ENCODE measurements around the gene C19orf81.

The C19orf81 gene

DNA sequence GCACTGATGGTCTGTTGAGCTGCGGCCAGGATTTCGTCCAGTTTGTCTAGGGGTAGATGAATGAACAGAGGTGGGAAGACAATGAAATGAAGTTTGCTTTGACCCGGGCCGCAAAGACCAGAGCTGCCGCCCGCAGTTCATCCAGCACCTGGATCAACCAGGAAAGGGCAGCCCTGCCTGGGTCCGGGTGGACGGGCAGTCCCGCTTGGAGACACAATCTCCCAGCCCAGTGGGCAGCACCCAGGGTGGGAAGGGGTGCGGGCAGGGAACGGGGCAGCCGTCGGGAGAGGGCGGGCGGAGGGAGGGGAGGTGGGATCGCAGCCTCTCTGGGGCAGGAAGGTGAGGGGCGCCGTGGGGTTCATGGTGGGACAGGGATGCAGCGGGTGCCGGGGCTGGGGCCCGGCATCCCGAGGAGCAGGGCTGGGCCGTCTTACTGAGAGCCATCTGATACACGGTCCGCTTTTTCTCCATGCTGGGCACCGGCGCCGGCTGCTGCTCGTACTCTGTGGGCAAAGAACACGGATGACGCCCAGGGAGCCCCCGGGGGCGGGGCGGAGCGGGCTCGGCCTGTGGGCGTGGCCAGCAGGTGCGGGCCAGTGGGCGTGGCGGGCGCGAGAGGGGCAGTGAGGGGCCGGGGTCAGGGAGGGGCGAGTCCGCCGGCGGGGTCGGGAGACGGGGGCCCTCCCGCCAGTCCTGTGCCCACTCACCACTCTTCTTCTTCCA is 37.2 kb downstream of the C19orf81 start:
- DNase-seq = no peak

DNA sequence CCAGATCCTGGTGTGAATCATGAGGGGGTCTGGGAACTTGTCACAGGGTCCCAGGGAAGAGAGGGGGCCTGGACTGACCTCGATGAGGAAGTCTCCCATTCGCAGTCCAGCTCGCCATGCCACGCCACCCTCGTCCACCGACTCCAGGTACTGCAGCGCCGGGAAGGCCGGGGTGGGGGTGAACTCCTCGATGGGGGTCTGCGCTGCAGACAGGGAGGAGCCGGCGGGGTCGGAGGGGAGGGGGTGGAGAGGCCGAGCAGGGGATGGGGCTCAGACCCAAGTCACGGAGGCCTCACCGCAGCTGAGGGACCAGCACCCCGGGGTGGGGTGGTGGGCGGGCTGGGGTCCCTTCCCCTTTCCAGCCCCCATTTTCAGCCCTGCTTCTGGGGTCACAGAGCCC is 39.5 kb downstream of the C19orf81 start:
- DNase-seq = no peak

DNA sequence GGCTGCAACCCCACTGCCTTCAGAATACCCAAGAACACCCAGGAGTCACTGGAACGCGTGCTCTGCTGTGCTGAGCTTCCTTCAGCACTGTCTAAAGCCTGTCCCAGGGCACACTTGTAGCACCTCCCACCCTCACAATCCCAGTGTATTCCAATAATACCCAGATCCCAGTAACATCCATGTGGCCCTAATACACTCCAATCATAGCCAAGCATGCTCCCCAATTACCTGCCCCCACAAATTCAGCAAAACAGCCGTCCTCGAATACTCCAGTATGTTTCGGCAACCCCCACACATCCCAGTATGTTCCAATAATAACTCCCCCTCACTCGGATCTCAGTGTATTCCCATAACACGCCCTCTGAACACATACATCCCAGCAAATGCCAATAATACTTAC is 41.2 kb downstream of the C19orf81 start:
- DNase-seq = no peak

DNA sequence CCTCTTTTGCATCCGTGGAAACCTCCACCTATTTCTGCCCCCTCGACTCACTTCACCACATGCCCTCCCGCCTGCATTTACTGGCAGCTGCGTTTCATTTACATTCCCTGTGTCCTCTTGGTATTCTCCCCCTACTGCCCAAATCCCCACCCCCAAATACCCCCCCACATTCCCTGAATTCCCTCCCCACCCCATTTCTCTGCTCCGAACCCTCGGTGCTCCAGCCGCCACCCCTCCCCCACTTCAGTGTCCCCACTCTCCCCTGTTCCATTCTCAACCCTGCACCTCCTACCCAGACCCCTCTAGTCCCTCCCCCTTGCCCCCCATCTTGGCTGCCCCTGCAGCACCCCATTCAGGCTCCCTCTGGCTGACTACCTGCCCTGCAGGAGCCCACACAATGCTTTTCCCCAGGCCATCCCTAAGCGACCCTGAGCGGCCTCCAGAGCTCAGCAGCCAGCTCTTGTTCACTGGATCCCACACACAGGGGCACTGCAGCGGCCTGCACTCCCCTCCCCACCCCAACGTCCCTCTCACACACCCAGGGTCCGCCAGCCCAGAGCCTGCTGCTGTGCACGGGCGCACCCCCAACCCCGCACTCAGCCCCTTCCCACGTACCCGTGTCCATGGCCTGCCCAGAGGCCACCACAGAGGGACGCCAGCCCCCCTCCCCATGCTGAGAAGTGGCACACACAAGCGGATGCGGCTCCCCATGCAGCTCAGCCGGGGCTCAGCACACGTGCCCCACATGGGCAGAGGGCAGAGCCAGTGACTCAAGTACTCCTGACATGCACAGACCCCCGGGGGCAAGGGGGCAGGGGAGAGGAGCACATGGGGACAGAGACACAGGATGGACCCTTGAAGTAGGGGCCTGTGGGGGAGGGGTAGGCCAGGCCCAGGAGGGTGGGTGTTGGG is 44.1 kb downstream of the C19orf81 start:
- no peak for DNase-seq

DNA sequence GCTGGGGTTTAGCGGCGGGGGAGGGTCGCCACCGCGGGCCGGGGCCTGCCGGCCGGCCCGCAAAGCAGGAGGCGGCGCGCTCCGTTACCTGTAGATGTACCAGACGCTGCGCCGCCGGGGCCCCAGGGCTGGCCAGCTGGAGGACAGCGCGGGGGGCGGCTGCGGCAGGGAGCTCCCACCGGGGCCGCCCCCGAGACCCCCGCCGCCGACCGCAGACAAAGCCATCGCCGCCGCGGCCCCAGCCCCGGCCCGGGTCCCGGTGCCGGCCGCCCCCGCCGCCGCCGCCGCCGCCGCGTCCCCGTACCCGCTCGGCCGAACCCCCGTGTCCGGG is 45.5 kb downstream of the C19orf81 start:
- DNase-seq = no peak

DNA sequence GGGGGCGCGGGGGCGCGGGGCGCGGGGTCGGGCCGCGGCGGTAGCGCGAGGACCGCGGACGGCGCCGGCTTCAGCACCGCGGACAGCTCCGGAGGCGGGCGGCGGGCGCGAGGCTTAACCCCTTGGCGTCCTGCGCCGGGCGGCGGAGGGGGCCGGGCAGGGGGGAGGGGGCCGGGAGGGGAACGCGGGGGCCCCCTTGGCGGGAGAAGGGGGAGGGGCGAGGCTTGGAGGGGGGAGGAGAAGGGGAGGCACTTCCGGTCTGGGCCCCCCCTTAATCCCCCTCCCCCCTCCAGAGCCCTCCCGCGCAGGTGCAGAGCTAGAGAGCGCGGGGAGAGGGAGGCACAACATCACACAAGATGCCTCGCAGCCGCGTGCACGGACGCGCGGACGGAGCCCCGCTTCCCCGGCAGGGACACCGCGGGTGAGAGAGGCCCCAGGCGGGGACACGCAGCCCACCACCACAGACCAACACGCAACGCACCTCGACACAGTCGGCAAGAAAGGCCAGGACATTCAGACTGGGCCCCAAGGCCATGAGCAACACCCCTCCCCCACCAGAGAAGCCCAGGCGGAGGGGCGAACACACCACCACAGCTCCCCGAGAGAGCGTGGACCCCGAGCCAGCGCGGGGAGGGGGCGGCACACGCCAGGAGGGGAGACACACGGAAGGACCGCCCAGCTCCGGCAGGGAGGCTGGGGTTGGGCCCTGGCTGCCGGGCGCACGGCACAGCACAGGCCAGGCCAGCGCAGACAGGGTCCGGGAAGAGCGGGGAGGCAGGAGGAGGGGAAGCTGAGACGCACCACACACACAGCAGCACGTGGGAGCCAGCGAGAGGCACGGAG is 46.2 kb downstream of the C19orf81 start:
- DNase-seq = peak; percentile 20 to 24

DNA sequence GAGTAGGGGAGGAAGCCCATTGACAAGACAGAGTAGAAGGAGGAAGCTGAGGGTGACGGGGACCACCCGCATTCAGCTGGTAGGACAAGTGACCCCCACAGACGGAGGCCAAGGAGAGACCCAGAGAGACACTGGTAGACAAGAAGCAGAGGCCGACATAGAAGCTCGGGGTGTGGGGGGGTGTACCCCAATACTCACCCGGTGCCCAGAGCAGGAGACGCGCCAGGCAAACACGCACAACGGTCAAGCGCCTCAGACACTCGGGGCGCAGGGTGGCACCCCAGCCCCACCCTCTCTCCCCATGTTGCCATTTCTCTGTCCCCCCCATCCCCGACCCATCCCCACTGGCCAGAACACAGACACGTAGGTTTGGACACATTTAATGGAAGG is 46.8 kb downstream of the C19orf81 start:
- DNase-seq = no peak

DNA sequence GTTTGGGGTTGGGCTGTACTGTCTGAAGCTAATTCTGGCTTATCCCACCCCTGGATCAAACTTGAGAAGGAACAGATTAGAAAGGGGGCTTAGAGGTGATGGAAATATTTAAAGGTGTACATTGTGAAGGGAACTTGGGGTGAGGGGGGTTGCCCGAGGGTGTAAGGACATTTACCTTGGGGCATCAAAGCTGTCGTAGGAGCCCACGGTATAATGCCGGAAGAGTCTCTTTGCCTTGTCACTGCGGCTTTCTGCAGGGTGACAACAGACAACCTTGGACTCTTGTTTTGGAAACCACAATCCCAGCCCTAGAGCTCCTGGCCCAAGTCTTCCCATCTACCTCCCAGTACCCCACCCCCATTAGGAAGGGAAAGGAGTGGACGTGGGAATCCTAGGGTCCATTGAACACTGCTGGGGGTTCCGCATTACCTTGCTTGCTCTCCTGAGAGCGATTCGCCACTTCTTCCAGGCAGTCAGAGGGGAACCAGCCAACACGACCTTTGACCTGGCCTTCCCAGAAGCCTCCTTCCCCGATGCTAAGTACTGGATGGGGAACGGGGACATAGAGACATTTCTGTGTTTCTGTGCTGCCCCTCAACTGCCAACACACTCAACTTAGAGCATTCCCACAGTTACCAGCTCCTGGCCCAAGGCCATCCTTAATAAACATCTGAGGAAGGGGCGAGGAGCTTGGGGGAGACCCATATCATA is 48.3 kb downstream of the C19orf81 start:
- DNase-seq = no peak

DNA sequence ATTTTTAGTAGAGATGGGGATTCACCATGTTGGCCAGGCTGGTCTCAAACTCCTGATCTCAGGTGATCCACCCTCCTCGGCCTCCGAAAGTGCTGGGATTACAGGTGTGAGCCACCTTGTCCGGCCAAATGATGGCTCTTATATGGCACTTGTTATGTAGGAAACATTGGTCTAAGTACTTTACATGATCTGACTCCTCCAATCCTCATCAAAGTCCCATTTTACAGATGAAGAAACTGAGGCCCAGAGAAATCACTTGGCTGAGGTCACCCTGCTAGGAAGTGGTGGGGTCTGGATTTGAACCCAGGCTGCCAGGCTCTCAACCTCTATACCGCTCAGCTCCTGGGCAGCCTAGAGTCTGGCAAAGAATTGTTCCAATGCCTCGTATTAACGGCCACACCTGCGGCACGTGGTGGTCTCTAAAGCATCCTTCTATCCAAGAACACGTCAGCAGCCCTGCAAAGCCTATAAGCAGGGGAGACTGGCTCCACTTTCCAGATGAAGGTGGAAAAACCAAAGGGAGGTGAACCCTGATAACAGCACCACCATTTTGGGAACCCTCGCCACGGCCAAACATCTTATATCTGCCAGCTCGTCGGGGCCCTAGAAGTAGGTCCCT is 52.2 kb downstream of the C19orf81 start:
- no peak for DNase-seq

DNA sequence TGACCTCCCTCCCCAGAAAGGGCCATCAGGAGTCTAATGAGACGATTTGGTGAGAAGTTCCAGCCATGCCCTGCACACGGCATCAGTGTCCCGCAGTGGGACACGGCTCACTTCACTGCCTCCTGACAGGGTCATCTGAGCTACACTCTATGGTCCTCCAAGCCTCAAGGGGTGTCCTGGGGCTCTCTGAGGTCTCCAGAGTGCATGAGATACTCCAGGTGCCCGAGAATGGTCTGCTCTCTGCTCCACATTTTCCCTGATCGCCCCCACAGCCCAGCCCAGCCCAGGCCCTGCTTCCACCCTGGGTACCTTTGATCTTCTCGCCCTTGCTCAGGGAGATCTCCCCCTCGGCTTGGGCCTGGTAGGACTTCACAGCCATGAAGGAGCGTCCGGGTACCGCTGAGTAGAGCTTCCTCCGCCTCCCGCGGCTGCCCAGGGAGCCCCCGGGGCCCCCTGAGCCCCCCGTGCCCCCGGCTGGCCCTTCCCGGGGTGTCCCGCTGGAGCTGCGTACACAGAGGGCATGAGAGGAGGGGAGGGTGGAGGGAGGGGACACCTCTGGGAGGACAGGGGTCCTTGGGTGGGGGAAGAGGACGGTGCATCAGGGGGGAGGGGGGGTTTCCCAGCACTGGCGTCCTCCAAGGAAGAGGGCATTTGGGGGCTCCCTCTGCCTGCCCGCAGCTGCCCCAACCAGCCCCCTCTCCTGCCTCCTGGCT is 53.1 kb downstream of the C19orf81 start:
- no peak for DNase-seq

DNA sequence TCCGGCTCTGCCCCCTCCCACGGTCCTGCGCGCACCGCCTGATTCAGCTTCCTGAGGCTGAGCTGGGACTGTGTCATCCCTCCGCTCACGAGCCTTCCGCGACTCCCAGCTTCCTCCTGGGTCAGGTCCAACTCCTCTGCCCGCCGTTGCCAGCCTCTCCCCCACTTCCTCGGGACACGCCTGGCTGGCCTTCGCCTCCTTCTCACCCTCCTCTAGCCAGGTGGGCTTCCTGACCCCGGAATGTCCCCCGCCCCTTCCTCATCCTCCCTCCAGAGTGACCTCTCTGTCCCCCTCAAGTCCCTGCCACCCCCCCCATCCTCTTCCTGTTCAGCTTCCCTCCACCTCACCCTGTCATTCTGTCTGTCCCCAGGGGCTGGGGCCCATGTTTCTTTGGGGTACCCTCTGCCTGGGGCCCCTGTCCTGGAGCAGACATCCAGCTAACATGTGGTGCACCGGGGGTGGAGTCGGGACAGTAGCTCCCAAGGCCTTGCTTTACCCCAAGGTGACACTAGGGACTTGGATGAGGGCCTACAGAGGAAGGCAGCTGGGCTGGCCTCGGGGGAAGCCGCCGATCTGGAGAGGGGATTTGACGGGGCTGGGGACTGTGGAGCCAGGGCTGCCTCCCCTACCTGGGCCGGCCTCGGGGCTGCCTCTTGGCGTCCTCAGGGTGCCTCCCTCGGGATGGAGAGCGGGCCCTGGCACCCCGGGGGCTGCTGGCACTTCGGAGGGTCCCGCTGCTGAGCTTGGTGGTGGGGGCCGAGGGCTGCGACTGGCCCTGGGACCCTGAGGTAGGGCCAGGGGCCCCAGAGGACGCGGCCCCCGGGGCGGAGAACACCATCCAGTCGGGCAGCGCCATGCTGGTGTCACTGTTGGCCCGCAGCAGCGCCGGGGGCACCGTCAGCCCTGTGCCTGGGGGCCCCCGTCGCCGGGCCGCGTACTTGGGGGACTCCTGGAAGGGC is 53.9 kb downstream of the C19orf81 start:
- DNase-seq = no peak

DNA sequence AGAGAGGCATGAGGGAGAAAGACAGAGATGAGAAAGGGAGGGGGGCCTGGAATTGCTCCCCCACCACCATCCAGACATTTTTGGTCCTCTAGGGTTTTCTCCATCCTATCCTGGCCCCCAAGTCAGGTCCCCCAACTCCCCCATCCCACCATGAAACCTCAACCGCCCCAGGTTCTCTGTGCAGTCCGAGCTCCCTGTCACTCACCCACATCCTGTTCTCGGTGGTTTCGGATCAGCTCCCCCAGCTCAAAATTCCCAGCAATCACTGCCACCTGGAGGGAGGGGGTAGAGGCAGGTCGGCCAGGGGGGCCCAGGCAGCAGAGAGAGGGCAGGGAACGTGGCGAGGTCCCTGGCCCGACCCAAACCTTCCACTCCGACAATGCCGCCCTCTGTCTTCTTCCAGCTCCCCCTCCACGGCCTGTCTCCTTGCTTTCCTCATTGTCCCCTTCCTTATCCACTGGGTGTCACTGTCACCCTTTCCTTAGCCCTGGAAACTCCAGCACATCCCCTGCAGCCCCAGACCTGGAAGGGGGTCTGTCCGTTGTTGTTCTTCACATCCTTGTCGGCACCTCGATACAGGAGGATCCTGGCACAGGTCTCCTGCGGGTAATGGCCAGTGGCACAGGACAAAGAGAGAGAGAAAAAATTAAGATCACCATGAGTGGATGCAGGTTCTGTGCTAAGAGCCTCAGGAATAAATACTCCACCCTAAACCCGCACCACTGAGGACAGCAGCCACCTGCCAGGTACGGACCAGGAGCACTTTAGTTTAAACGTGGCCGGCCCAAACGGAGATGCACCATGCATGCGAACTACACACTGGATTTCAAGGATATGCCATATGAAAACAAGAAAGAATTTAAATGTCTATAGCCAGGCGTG is 54.9 kb downstream of the C19orf81 start:
- no peak for DNase-seq

DNA sequence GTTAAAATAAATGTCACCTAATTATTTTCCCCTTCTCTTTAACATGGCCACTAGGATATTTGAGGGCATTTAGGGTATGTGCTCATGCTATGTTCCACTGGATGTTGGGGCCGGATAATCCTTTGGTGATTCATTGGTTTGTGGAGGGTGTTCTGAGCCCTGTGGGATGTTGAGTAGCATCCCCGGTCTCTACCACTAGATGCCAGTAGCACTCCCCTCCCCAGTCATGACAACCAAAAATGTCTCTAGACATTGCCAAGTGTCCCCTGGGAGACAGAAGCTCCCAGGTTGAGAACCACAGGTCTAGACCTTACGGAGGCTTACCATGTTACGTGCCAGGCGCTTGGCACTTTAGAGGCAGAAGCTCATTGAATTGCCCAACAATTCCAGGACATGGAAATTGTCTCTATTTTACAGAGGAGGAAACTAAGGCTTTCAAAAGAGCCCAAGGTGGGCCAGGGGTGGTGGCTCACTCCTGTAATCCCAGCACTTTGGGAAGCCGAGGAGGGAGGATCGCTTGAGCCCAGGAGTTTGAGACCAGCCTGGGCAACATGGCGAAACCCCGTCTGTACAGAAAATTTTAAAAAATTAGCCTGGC is 56.3 kb downstream of the C19orf81 start:
- DNase-seq = peak in 1 of 2 experiments; percentile 31

DNA sequence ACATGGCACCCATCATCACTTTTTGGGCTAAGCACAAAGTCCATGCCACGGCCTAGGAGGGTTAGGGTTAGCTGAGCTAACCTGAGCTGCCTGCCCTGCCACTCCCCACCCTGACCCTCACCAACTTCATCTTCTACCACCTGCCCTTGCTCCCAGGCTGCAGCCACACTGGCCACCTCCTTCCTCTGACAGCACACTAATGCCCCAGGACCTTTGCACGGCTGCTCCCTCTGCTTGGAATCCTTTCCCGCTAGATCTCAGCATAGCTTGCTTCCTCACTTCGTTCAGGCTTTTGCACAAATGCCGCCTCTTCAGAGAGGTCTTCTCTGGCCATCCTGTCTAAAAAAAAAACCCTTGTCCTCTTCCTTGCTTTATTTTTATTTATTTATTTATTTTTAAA is 57.1 kb downstream of the C19orf81 start:
- DNase-seq = no peak

DNA sequence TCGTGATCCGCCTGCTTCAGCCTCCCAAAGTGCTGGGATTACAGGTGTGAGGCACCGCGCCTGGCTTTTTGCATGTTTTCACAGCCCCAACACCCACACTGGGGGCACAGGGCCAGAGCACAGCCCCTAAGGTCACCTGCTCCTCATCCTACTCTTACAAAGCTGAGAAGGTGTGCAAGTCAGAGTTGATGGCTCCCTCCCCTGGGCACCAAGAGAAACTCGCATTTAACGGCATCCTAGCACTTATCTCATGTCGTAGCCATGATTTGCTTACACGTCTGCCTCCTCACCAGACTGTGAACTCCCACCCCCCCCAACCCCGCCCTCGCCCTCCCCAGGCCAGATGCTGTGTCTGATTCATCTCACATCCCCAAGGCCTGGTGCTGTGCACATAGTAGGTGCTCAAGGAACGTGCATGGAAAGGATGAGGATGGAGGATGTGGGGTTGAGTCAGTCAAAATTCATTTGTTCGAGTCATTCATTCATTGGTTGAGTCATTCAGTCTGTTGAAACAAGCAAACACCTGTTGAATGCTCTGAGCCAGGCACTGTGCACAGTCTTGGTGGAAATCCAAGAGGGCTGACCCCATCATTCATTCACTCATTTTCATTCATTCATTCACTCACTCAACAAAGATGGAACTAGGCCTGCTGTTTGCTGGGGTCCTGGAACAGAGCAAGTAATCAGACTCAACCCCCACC is 59.1 kb downstream of the C19orf81 start:
- no peak for DNase-seq

All from activated CD4-positive, alpha-beta T cell treated with anti-CD3 and anti-CD28 coated beads, Interleukin-2, amount 50 U/mL, for 48 hours (primary cell).